GM12891 (cell line): ENCODE results near the gene MAP1A.

Experiments used
- POLR2A ChIP-seq: IDR thresholded peaks from 2 replicates; pipeline ENCODE4 v1.6.1; 2011; ENCODE audit warnings: low read depth, low read length, control low read depth
- POLR2AphosphoS5 ChIP-seq: IDR thresholded peaks from 2 replicates; pipeline ENCODE4 v1.6.1; 2011; ENCODE audit warnings: low read depth, low read length, control low read depth
- TAF1 ChIP-seq: IDR thresholded peaks from 2 replicates; pipeline ENCODE4 v1.6.1; 2011; ENCODE audit warnings: low read depth, low read length, control low read depth

DNA sequence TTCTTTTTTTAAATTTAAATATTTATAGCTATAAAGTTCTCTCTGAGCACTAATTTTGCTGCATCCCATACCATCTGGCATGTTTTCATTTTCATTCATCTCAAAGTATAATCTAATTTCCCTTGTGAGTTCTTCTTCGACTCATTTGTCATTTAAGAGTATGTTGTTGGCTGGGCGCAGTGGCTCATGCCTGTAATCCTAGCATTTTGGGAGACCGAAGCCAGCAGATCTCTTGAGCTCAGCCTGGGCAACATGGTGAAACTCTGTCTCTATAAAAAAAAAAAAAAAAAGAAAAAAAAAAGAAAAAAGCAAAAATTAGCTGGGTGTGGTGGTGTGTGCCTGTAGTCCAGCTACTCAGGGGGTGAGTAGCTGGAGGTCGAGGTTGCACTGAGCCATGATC, 34.8 kb downstream of the MAP1A start:
- TF ChIP-seq POLR2AphosphoS5 = no peak
- no peak for TF ChIP-seq POLR2A
- TF ChIP-seq TAF1 = no peak
